Heart right ventricle (tissue), 16 donors: ENCODE measurements around the gene ADGB. TPM values are rescaled to one million over a fixed set of nuclear protein-coding genes. Genes with fewer than 3 reads are reported as not detected.

ENCODE experiments used
- ATAC-seq, 8 donors: fragments of 200-7000 bp; cut with Tn5 transposase; one replicate each; pipeline ENCODE4 v1.9.1; 2020; ENCODE audit warnings: mild to moderate bottlenecking in 8 of 8, moderate library complexity in 8 of 8, moderate number of reproducible peaks in 1 of 8
- DNase-seq, 2 donors: peaks; one replicate each; pipeline ENCODE4 v3.0.0-alpha.2; 2020
- H3K27ac ChIP-seq, 10 donors: fragments of 200-600 bp; sonication (generic) in 2 of 10; one replicate each; pipeline versions ENCODE4 v1.5.0 to v1.8.0; 2020 to 2022; ENCODE audit warnings: mild to moderate bottlenecking in 3 of 10
- H3K27me3 ChIP-seq, 7 donors: fragments of 200-600 bp; one replicate each; pipeline ENCODE4 v1.8.0; 2021 to 2022; ENCODE audit warnings: mild to moderate bottlenecking in 2 of 7
- H3K36me3 ChIP-seq, 9 donors: fragments of 200-600 bp; sonication (generic) in 1 of 9; one replicate each; pipeline versions ENCODE4 v1.5.0 to v1.8.0; 2020 to 2022; ENCODE audit warnings: mild to moderate bottlenecking in 2 of 9
- H3K4me1 ChIP-seq, 9 donors: fragments of 200-600 bp; sonication (generic) in 1 of 9; one replicate each; pipeline versions ENCODE4 v1.5.0 to v1.8.0; 2020 to 2022; ENCODE audit warnings: mild to moderate bottlenecking in 4 of 9
- H3K4me3 ChIP-seq, 10 donors: fragments of 200-600 bp; sonication (generic) in 2 of 10; one replicate each; pipeline versions ENCODE4 v1.5.0 to v1.8.0; 2020 to 2022; ENCODE audit warnings: mild to moderate bottlenecking in 7 of 10, moderate library complexity in 2 of 10
- H3K9me3 ChIP-seq, 11 donors: fragments of 200-600 bp in 10 of 11; sonication (generic) in 2 of 11; one replicate each; pipeline versions ENCODE4 v1.5.0 to v1.8.0; 2013 to 2022; ENCODE audit warnings: mild to moderate bottlenecking in 2 of 11, control low read depth in 1 of 11, moderate library complexity in 1 of 11
- CTCF ChIP-seq, 9 donors: fragments of 200-600 bp; sonication (generic) in 2 of 9; IDR thresholded peaks; one replicate each; pipeline versions ENCODE4 v1.5.0 to v1.8.0; 2021 to 2022; ENCODE audit warnings: antibody characterized with exemption in 9 of 9, mild to moderate bottlenecking in 5 of 9, moderate library complexity in 1 of 9
- WGBS, 2 donors: extraction: QIAGEN DNeasy Blood & Tissue Kit; methylation state at CpG; one replicate each; pipeline ENCODE4 v1.1.7; 2013; ENCODE audit warnings: inconsistent platforms in 1 of 2; 5-methylcytosine and 5-hydroxymethylcytosine counted together
- intact Hi-C, 10 donors: fragments of 100-400 bp; cut with DNase I; formaldehyde crosslinking; loops; one replicate each; pipeline versions ENCODE4 v1.11.1 to v1.14.2; 2022
- long read RNA-seq, 3 donors: library from polyadenylated mRNA; unstranded; transcript quantifications; one replicate each; pipeline ENCODE4 v2.0.0, GENCODE V29; 2020 to 2021
- polyA plus RNA-seq, 2 donors: library from polyadenylated mRNA; stranded (reverse); fragments of 200-250 nt; gene quantifications; one replicate each; pipeline ENCODE4 v1.2.3, GENCODE V29; 2013
- total RNA-seq, 10 donors: library from RNA; stranded (reverse); fragmentation: NEBNext Ultra II Directional in 3 of 10; extraction: Animal tissue kit (Norgen Biotek cat#: 25700) in 3 of 10; gene quantifications; one replicate each; pipeline versions ENCODE4 v1.2.1 to v1.2.4, GENCODE V29; 2021 to 2023
- donor health status: Arrhythmogenic right ventricular cardiomyopathy.
- donor health status: ischemic (EF 13 %, LVEDD 7.1; RV severe dilation, severe dysfunction).
- donor health status: healthy with polysubstance abuse.
- donor health status: DM: no; HTN: yes; CAD: no.
- donor health status: DM: no; HTN: no; CAD: no.
- donor health status: ischemic (EF 25% LVEDD 6.9; RV normal size, moderate dysfunction).
- donor health status: ischemic (EF 25% LVEDD 5.7; RV mildly dilated, moderate dysfunction).
- donor health status: healthy.
- donor health status: DM: yes; HTN: yes; CAD: no.
- donor health status: Ischemic cardiomyopathy.
- donor health status: ischemic (EF 35%, LVEDD 5.7; RV mildly dilated, moderate dysfunction).
- donor health status: nonischemic (EF 11% LVEDD 7.7; RV severe dilation, severe dysfunction).
- donor health status: DM: yes; HTN: yes; CAD: no.
- donor health status: PGD.
- donor health status: ischemic (EF 29% LVEDD 5.4; RV normal size, mild dysfunction).
- donor health status: nonischemic (EF 23%, LVEDD 6.1; RV moderate dilation, normal function).

Gene ADGB
- 1 to 10 TPM in 1 of 10 donors, not detected in 9; 3.7 TPM for total RNA-seq
- not detected for polyA plus RNA-seq
- long read RNA-seq, donor 1 = 0 reads
- long read RNA-seq, donor 2 = 0 reads
- long read RNA-seq, donor 3 = 0 reads

- DNase-seq (peak; percentile 30 to 72), ATAC-seq (peak; percentile 74 to 94 (median 86))
- Histone ChIP-seq H3K4me1 (peaks cover 0 to 36% (median 3%) of the 10 kb centered on the region in 9 donors), H3K27me3 (peaks cover 0 to 14% (median 0%) of the 10 kb centered on the region in 7 donors), H3K27ac (no peak within 1 kb of the TSS), H3K4me3 (peak within 1 kb of the TSS in 9 of 10 donors; percentile 25 to 57 (median 49)), H3K9me3 (no peaks in the 10 kb centered on the region), H3K36me3 (no peaks in the 10 kb centered on the region)
- WGBS, 2 donors = 3 to 4% methylated on average over 32 of the region's 32 CpGs
- intact Hi-C loops = no loop called here
- no peak for TF ChIP-seq CTCF (IDR thresholded peaks at IDR 0.05)
These were observed at the start of gene ADGB for GRCh38 chr6:146598772-146599405. TSS of gene ADGB (plus strand) at chr6:146598972. CDS start at chr6:146599041, 69 bp downstream.

- Histone ChIP-seq H3K36me3 (peaks cover 0 to 65% (median 5%) of the 10 kb centered on the region in 9 donors), H3K4me3 (no peak overlapping the region), H3K27me3 (no peaks in the 10 kb centered on the region), H3K4me1 (peaks cover 0 to 53% (median 14%) of the 10 kb centered on the region in 9 donors), H3K9me3 (no peaks in the 10 kb centered on the region), H3K27ac (no peak overlapping the region)
- WGBS, 2 donors = 84 to 85% methylated on average over 6 of the region's 6 CpGs
- no peak for TF ChIP-seq CTCF (IDR thresholded peaks at IDR 0.05)
- DNase-seq = no peak
- intact Hi-C loops = no loop called here
- ATAC-seq = peak in 1 of 8 donors; percentile 47
These were observed 47.9 kb upstream of the ADGB start for GRCh38 chr6:146550911-146551310.

GRCh38 chr6:146551545-146551944 lies 47.2 kb upstream of the ADGB start:
- TF ChIP-seq CTCF (IDR thresholded peaks at IDR 0.05) = no peak
- no peak for DNase-seq
- Histone ChIP-seq H3K9me3 (no peaks in the 10 kb centered on the region), H3K36me3 (peaks cover 0 to 65% (median 5%) of the 10 kb centered on the region in 9 donors), H3K4me1 (peaks cover 0 to 47% (median 8%) of the 10 kb centered on the region in 9 donors), H3K4me3 (no peak overlapping the region), H3K27me3 (no peaks in the 10 kb centered on the region), H3K27ac (no peak overlapping the region)
- no peak for ATAC-seq
- 89 to 91% methylated on average over 7 of the region's 7 CpGs for WGBS, 2 donors
- intact Hi-C loops = no loop called here

- intact Hi-C loops = no loop called here
- Histone ChIP-seq H3K4me1 (peaks cover 0 to 28% (median under 1%) of the 10 kb centered on the region in 9 donors), H3K9me3 (no peaks in the 10 kb centered on the region), H3K27me3 (no peaks in the 10 kb centered on the region), H3K27ac (no peak overlapping the region), H3K36me3 (peaks cover 0 to 65% (median 5%) of the 10 kb centered on the region in 9 donors), H3K4me3 (no peak overlapping the region)
- 68 to 72% methylated on average over 7 of the region's 7 CpGs for WGBS, 2 donors
- no peak for ATAC-seq
- DNase-seq = no peak
- TF ChIP-seq CTCF (IDR thresholded peaks at IDR 0.05) = no peak
These were observed 45.2 kb upstream of the ADGB start for GRCh38 chr6:146553377-146554135.
